NB4 (cell line): ENCODE measurements around the gene CHMP2A.

Source experiments
- DNase-seq: peaks from one replicate; pipeline ENCODE4 v3.0.0; 2010; ENCODE audit warnings: low read depth
- H3K4me3 ChIP-seq: one replicate; pipeline ENCODE4 v1.5.1; 2011; ENCODE audit warnings: mild to moderate bottlenecking, low read depth, low read length, moderate library complexity
- CTCF ChIP-seq: IDR thresholded peaks from one replicate; pipeline ENCODE4 v1.5.1; 2012; ENCODE audit warnings: low read depth, low read length
- MAX ChIP-seq: IDR thresholded peaks from 2 replicates; pipeline ENCODE4 v1.6.1; 2011; ENCODE audit warnings: low read depth, low read length
- MYC ChIP-seq: IDR thresholded peaks from 2 replicates; pipeline ENCODE4 v1.6.1; 2011; ENCODE audit warnings: low read depth, low read length
- POLR2A ChIP-seq: IDR thresholded peaks from 2 replicates; pipeline ENCODE4 v1.6.1; 2011; ENCODE audit warnings: mild to moderate bottlenecking; ENCODE audit not compliant: insufficient read length; ENCODE audit errors: extremely low read depth

Gene CHMP2A

GRCh38 chr19:58559275-58560006 lies 4.5 kb upstream of the CHMP2A start:
- peak overlapping the region; percentile 87 for H3K4me3 ChIP-seq
- peak; percentile 98 for DNase-seq
- TF ChIP-seq POLR2A (peak; percentile 92), MYC (peak; percentile 98), MAX (peak; percentile 91), CTCF (no peak)

GRCh38 chr19:58558623-58559274 lies 3.8 kb upstream of the CHMP2A start:
- TF ChIP-seq MAX (peak; percentile 37; the same call in 1 of the 2 replicates), POLR2A (no peak), MYC (0 out of 2 replicates have a peak, but pooled peaks have one; percentile 24)
- peak overlapping the region; percentile 87 for H3K4me3 ChIP-seq
- DNase-seq, result peak; percentile 98

- no peak for TF ChIP-seq MYC
- no peak for TF ChIP-seq MAX
- no peak for TF ChIP-seq CTCF
- no peak for TF ChIP-seq POLR2A
Observed at GRCh38 chr19:58558066-58558622, 3.2 kb upstream of the CHMP2A start, which contains the start of gene UBE2M. Gene UBE2M, minus strand, starts transcription at chr19:58558611. Its CDS starts 230 bp downstream, at chr19:58558381.

GRCh38 chr19:58557221-58558065 lies 2.5 kb upstream of the CHMP2A start:
- TF ChIP-seq MYC (no peak), CTCF (no peak), POLR2A (no peak), MAX (no peak)
- peak; percentile 39 for DNase-seq
- peak overlapping the region; percentile 89 for H3K4me3 ChIP-seq

More at GRCh38 chr19:58558066-58558622, 3.2 kb upstream of the CHMP2A start, which contains the start of gene UBE2M:
- H3K4me3 ChIP-seq, result peak within 1 kb of the TSS; percentile 89
- DNase-seq, result peak; percentile 68

GRCh38 chr19:58556622-58557220 lies 1.8 kb upstream of the CHMP2A start:
- DNase-seq, result peak; percentile 0
- TF ChIP-seq CTCF (no peak), MAX (no peak)
- H3K4me3 ChIP-seq, result peak overlapping the region; percentile 89
